Panc1 (cell line): ENCODE results near the gene NTF4. TPM values are rescaled to one million over a fixed set of nuclear protein-coding genes. Genes with fewer than 3 reads are reported as not detected.

ENCODE experiments used
- ATAC-seq: fragments of 200-7000 bp; cut with Tn5 transposase; 2 replicates; pipeline ENCODE4 v1.9.1; 2020; ENCODE audit warnings: mild to moderate bottlenecking, moderate library complexity
- BruUV-seq: library from RNA; stranded (reverse); fragments of 400-500 nt; replicated peaks from 2 replicates; lab custom pipeline; 2021; lab: Mats Ljungman, UMichigan
- CTCF ChIA-PET: fragments of 300-600 bp; sonication (Branson Sonifier 250); formaldehyde crosslinking; loops from one replicate; lab custom pipeline; 2022; ENCODE audit warnings: antibody characterized with exemption; lab: Charles Lee
- POLR2A ChIA-PET: fragments of 300-600 bp; sonication (Branson Sonifier 250); formaldehyde crosslinking; loops from one replicate; lab custom pipeline; 2022; ENCODE audit warnings: antibody characterized with exemption; lab: Charles Lee
- DNase-seq: peaks from one replicate; pipeline ENCODE4 v3.0.0-alpha.2; 2010; ENCODE audit warnings: low read depth, low spot score
- H3K27ac ChIP-seq: 2 replicates; pipeline ENCODE4 v1.5.1; 2011; ENCODE audit warnings: mild to moderate bottlenecking, low read length, inconsistent platforms
- H3K27me3 ChIP-seq: fragments of 200-500 bp; sonication (Bioruptor generic); 2 replicates; pipeline ENCODE4 v1.6.0; 2014; ENCODE audit warnings: low read length, inconsistent platforms; ENCODE audit not compliant: control insufficient read depth, insufficient read depth
- H3K36me3 ChIP-seq: fragments of 200-500 bp; sonication (Bioruptor generic); 2 replicates; pipeline ENCODE4 v1.5.1; 2014; ENCODE audit warnings: inconsistent platforms, mild to moderate bottlenecking, low read length, moderate library complexity; ENCODE audit not compliant: control insufficient read depth, insufficient read depth
- H3K4me1 ChIP-seq: 2 replicates; pipeline ENCODE4 v1.5.1; 2011; ENCODE audit warnings: inconsistent platforms, mild to moderate bottlenecking, low read length, moderate library complexity; ENCODE audit not compliant: control insufficient read depth, insufficient read depth
- H3K4me3 ChIP-seq, 2 experiments: 2 replicates each; pipeline ENCODE4 v1.5.1; 2011 to 2012; ENCODE audit warnings: low read depth in 2 of 2, low read length in 2 of 2, mild to moderate bottlenecking in 2 of 2, inconsistent platforms in 1 of 2, moderate library complexity in 1 of 2
- H3K9me3 ChIP-seq: fragments of 200-500 bp; sonication (Bioruptor generic); 2 replicates; pipeline ENCODE4 v1.5.1; 2014; ENCODE audit warnings: low read depth, mild to moderate bottlenecking, inconsistent platforms, low read length, moderate library complexity; ENCODE audit not compliant: control insufficient read depth, insufficient read depth
- POLR2AphosphoS5 ChIP-seq: IDR thresholded peaks from 2 replicates; pipeline ENCODE4 v1.6.1; 2012; ENCODE audit warnings: mild to moderate bottlenecking, low read depth, low read length, moderate library complexity
- TCF7L2 ChIP-seq: IDR thresholded peaks from 2 replicates; pipeline ENCODE4 v1.6.1; 2011; ENCODE audit warnings: mild to moderate bottlenecking, low read depth, low read length, inconsistent platforms
- in situ Hi-C: cut with HindIII; loops from 2 replicates; pipeline ENCODE4 v1.10.0; 2016; ENCODE audit warnings: low sequenced_read_pairs, low pct_unique_long_range_greater_than_20kb
- intact Hi-C: fragments of 100-400 bp; cut with micrococcal nuclease; formaldehyde crosslinking; loops from one replicate; pipeline ENCODE4 v1.10.0; 2022; ENCODE audit not compliant: unreplicated experiment
- total RNA-seq: library from RNA; stranded (reverse); gene quantifications from one replicate; pipeline ENCODE4 v1.2.1, GENCODE V29; 2021; ENCODE audit not compliant: unreplicated experiment
- TF ChIP-seq, protein P1 (sequence below): fragments of 450-650 bp; IDR thresholded peaks from 2 replicates; pipeline ENCODE4 v1.5.1; 2017; ENCODE audit warnings: mild to moderate bottlenecking
- TF ChIP-seq, protein P2 (sequence below), 2 experiments: IDR thresholded peaks; 2 replicates each; pipeline ENCODE4 v1.6.1; 2011 to 2012; ENCODE audit warnings: low read depth in 2 of 2, control low read depth in 1 of 2, low read length in 1 of 2, mild to moderate bottlenecking in 1 of 2, moderate library complexity in 1 of 2; ENCODE audit not compliant: insufficient read depth in 1 of 2

The NTF4 gene
- total RNA-seq, 1 experiment from 2014 or later = 0.39 TPM

GRCh38 chr19:49017666-49018351 is 46.8 kb downstream of the NTF4 start:
- no peaks in the 10 kb centered on the region for H3K27me3 ChIP-seq
- H3K9me3 ChIP-seq = no peaks in the 10 kb centered on the region
- in situ Hi-C loops (no loop called here), intact Hi-C loops (no loop called here)
- H3K4me1 ChIP-seq = no peaks in the 10 kb centered on the region; the same call in 1 of the 2 replicates
- ChIA-PET CTCF (interaction anchor here (0.6 to 0.7 kb wide), 3 partner anchors 17 to 191 kb away, joined by 3 to 4 read pairs (median 3); no protein-coding TSS in a partner anchor), POLR2A (interaction anchor here (0.5 kb wide), 1 partner anchor 42 kb away, joined by 15 read pairs; no protein-coding TSS in a partner anchor)
- TF ChIP-seq, protein P1, sequence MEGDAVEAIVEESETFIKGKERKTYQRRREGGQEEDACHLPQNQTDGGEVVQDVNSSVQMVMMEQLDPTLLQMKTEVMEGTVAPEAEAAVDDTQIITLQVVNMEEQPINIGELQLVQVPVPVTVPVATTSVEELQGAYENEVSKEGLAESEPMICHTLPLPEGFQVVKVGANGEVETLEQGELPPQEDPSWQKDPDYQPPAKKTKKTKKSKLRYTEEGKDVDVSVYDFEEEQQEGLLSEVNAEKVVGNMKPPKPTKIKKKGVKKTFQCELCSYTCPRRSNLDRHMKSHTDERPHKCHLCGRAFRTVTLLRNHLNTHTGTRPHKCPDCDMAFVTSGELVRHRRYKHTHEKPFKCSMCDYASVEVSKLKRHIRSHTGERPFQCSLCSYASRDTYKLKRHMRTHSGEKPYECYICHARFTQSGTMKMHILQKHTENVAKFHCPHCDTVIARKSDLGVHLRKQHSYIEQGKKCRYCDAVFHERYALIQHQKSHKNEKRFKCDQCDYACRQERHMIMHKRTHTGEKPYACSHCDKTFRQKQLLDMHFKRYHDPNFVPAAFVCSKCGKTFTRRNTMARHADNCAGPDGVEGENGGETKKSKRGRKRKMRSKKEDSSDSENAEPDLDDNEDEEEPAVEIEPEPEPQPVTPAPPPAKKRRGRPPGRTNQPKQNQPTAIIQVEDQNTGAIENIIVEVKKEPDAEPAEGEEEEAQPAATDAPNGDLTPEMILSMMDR = peak; percentile 69
- TF ChIP-seq POLR2AphosphoS5 (peak; percentile 76), TCF7L2 (no peak)
- no peaks in the 10 kb centered on the region for H3K36me3 ChIP-seq
- H3K4me3 ChIP-seq = peak overlapping the region; percentile 43 to 51
- no TSS peak for BruUV-seq
- H3K27ac ChIP-seq = peak overlapping the region; percentile 72
- no peak for DNase-seq
- peak; percentile 87 for ATAC-seq

DNA sequence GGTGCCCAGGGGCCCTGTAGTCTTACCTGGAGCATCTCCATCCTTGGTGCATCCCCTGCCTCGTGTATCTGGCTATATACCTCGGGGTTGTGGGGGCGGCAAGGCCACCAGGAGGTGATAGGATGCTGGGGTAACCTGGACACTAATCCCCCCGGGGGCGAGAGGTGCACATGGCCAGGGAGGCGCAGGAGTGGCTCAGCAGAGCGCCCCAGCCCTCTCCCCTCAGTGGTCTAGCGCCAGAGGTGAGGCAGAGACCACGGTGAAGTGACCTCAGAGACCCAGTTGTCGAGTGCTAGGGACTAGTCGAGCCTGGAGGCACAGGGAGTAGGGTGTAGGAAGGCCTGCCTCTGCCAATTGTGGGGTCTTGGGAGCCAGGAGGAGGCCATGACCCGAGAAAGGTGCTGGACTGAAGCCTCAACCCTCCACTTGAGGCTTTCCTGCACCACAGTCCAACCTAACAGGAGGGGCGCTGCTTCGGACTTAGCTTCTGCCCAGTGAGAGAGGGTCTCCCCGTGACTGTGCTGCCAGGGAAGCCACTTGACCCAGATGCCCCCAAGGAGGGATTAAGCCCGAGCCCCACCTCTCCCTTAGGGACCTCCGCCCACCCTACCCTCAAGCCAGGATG is 47.5 kb downstream of the NTF4 start, which contains the start of gene LHB:
LHB (minus strand) TSS at position 51 of the 625 bp plus-strand sequence; CDS start at position 41, 10 bp downstream.
- Histone ChIP-seq H3K4me3 (peak within 1 kb of the TSS; percentile 43 to 51), H3K4me1 (no peaks in the 10 kb centered on the region; the same call in 1 of the 2 replicates), H3K9me3 (no peaks in the 10 kb centered on the region), H3K27me3 (no peaks in the 10 kb centered on the region), H3K36me3 (no peaks in the 10 kb centered on the region), H3K27ac (peak within 1 kb of the TSS; percentile 29; the same call in 1 of the 2 replicates)
- no TSS peak for BruUV-seq
- ChIA-PET CTCF (interaction anchor here (0.6 kb wide), 1 partner anchor 18 kb away, joined by 3 read pairs; no protein-coding TSS in a partner anchor), POLR2A (interaction anchor here (0.5 kb wide), 1 partner anchor 43 kb away, joined by 15 read pairs; no protein-coding TSS in a partner anchor)
- DNase-seq (no peak), ATAC-seq (no peak; the same call in 1 of the 2 replicates)
- no peak for TF ChIP-seq TCF7L2
- TF ChIP-seq, protein P2, sequence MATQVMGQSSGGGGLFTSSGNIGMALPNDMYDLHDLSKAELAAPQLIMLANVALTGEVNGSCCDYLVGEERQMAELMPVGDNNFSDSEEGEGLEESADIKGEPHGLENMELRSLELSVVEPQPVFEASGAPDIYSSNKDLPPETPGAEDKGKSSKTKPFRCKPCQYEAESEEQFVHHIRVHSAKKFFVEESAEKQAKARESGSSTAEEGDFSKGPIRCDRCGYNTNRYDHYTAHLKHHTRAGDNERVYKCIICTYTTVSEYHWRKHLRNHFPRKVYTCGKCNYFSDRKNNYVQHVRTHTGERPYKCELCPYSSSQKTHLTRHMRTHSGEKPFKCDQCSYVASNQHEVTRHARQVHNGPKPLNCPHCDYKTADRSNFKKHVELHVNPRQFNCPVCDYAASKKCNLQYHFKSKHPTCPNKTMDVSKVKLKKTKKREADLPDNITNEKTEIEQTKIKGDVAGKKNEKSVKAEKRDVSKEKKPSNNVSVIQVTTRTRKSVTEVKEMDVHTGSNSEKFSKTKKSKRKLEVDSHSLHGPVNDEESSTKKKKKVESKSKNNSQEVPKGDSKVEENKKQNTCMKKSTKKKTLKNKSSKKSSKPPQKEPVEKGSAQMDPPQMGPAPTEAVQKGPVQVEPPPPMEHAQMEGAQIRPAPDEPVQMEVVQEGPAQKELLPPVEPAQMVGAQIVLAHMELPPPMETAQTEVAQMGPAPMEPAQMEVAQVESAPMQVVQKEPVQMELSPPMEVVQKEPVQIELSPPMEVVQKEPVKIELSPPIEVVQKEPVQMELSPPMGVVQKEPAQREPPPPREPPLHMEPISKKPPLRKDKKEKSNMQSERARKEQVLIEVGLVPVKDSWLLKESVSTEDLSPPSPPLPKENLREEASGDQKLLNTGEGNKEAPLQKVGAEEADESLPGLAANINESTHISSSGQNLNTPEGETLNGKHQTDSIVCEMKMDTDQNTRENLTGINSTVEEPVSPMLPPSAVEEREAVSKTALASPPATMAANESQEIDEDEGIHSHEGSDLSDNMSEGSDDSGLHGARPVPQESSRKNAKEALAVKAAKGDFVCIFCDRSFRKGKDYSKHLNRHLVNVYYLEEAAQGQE (IDR thresholded peaks at IDR 0.05; ENCODE audit: insufficient read depth in 1 of 2, low read depth in 2 of 2, low read length in 1 of 2) = no peak
- in situ Hi-C loops = no loop called here
- intact Hi-C loops = no loop called here
